GM18517 (cell line): Measurements from ENCODE around the gene SRGAP1.
A peak's percentile ranks its signal among the peaks of the same experiment; 100 is the strongest.
"Not testable (repeated sequence)": the region's sequence is repeated elsewhere in the genome, so short reads cannot be mapped to it uniquely, and the experiment has no call there.

ENCODE experiments used
- ATAC-seq: cut with Tn5 transposase; IDR thresholded peaks from one replicate; pipeline ENCODE4 v1.9.1; 2021; ENCODE audit warnings: mild to moderate bottlenecking, moderate library complexity; ENCODE audit not compliant: unreplicated experiment

SRGAP1 gene

DNA sequence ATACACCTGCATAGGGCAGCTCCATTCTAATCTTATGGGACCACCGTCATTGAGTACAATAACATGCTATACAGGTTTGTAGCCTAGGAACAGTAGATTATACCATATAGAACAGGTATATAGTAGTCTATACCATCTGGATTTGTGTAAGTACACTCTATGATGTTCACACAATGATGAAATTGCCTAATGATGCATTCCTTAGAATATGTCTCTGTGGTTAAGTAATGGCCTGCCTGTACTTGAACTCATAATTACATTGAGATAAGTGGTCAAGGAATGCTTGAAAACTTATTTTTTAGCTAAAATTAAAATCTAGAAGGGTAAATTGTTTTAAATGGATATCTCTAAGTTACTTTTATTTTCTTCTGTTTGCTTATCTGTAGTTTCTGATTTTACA lies 152.7 kb downstream of the SRGAP1 start:
- no peak for ATAC-seq

DNA sequence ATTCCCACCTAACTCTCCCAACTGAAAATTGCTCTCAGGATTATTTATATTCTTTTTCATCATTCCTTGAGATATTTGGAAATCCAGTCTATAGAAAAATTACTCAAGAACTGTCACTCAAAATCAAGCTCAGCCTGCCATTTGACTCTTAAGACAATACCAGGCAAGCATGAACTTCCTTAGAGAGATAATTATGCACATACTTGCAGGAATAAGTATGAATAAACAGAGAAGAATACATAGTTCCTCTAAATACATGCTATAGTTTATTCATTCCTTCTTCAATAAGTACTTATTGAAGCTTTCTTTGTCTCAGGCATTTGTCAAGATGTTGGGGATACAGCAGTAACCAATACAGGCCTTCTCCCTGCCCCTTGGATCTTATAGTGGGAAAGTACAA lies 154.1 kb downstream of the SRGAP1 start:
- ATAC-seq: no peak

DNA sequence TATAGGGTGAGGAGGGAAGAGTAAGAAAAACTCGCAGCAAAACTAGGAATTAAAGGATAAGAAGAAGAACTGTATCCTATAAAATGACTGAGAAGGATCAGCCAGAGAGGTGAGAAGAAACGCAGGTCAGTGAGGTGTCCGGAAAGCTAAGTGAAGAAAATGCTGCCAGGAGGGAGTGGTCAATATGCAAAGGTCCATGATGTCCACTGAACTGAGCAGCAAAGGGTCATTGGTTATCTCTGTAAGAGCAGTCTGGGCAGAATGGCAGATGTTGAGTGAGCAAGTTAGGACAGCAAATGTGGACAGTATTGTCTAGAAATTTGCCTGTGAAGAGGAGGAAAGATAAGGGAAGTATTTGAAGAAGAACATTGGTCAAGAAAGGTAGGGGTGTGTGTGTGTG lies 155.4 kb downstream of the SRGAP1 start:
- no peak for ATAC-seq

DNA sequence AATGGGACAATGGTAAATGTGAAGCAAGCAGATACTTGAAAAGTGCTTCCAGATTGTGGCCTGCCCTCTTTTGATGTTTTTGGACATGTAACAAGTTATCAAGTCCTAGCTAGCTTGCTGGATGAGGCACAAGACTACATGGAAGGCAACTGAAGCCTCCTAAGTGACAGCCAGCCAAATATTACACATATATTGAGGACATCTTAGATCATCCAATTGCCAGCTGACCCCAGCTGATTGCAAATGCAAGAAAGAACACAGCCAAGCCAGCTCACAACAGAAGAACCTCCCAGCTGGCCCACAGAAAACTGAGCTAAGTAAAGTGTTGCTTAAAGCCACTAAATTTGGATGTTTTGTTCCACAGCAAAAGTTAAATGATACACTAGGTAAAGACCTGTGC lies 156.9 kb downstream of the SRGAP1 start:
- ATAC-seq: no peak

DNA sequence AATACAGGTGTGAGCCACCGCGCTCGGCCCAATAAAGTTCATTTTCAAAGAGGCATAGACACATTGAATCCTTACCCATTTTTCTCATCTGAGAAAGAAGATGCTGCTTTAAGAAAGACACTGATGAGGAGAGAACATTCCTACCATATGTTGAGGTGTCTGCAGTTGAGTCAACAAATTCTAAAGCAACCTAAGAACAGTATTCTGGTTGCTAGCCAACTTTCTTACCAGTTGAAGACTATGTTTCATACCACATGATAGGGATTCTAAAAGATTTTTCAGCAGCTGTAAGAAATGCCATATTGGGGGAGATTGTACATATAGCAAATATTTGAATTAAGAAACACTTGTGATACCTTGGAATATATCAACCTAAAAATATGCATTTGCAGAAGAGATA lies 160.1 kb downstream of the SRGAP1 start:
- ATAC-seq: no peak

DNA sequence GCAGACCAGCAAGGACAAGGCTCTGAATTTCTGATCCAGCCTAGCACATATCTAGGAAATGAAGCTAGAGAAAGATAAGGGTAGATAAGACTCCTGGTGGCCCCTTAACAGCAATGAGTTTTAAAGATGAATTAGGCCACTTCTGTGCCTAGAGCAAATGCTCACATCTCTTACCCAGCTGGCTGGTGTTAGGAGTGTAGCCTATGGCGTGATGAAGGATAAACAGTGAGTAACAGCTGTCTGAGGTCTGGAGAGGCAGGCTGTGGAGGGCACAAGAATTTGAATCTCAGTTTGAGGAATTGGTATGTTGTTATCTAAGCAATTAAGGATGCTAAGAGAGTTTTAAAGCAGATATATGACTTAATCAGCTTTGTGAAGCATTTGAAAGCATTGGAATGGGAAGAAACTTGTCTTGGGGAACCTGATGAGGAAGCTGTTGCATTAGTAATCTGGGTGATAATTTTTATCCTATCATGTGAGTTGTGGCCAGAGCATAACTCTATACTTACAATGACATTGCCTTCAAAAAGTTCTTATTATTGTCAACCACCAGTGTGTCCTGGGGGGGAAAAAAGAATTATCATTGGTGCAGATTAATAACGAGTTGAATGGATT lies 161.8 kb downstream of the SRGAP1 start:
- ATAC-seq: no peak

DNA sequence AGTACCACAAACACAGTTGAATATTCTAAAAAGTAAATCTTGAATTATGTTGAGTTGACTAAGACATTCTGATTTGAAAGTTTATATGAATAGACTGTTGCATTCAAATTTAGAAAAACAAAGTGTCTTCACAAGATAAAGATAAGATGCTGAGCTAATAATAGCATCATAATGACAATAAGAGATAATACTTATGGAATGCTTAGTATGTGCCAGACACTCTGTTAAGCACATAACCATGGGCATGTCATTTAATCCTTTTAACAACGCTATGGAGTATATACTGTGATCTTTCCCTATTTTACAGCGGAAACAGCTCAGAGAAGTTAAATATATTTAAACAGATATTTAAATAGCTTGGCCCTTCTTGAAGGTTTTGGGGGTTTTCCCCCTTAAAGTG lies 163.4 kb downstream of the SRGAP1 start:
- no peak for ATAC-seq

DNA sequence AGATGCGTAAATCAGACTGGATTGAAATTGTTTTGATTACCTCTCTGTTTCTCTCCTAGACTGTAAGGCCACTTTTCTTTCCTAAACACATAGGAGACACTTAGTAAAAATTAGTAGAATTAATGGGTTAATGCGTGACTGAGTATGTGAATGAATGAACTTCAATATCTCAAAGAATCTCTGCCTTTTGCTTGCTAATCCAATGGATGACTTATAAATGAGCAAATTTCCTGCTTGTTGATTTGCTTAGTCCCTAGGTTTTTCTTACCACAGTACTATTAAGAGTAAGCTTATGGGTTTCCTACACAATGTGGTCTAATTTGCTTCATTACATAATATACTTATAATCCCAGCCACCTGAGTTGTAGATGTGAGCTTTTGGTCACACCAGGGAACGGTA lies 164.1 kb downstream of the SRGAP1 start:
- no peak for ATAC-seq

DNA sequence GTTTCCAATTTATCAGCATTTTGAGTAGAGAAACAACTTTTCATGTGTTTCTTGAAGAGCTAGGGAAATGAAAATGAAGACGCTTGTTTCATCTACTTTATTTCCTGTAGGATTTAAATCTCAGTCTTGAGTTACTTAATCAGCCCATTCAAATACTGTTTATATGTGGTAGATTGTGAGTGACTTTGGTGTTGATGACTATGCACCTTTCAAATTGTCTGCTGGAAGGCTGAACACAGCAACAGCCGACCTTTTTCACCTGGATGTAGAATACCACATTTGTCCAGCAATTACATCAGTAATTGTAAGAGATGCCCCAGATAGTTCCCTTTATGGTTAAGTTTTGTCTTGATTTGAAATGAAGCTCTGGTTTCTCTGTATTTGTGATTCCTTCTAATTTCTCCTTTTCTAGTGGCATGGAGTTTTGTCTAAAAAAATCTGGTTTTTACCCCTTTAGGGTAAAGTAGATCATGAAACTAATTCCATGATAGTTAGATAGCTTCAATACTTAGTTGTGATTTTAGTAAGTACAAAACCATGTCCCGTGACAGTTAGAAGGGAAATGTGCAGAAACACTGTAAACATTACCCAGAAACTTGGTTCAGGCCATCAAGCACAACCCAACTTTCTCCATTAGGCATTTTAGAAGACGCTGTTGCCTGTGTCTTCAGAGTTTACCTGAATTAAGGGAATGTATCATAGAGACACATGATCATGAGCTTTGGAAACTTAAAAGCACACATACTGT lies 165.0 kb downstream of the SRGAP1 start:
- ATAC-seq: peak; percentile 46

DNA sequence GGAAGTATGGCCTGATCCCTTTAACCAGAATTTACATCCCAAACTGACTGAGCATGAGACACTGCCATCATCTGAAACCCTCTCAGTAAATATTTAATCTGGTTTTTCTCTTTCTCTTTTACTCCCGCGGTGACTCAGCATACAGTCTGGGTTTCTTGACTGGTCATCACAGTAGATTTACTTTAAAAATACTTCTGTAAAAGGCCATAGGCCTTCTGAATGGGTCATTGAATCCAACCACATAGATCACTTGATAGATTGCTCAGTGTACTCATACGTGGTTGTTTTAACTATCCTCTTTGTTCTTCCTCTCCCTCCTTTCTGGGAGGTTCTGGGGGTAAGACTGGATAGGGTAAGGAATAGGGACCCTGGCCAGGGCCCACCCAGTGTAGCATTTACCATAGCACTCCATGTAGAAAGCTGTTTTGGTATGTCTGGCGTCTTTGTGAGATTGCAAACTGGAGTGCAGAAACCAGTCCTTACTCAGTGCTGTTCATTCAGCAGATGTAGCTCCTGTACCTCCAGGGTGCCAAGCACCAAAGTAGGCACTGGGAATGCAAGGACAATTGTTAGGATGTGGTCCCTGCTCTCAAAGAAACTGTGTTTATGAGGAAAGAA lies 165.7 kb downstream of the SRGAP1 start:
- peak; percentile 90 for ATAC-seq

DNA sequence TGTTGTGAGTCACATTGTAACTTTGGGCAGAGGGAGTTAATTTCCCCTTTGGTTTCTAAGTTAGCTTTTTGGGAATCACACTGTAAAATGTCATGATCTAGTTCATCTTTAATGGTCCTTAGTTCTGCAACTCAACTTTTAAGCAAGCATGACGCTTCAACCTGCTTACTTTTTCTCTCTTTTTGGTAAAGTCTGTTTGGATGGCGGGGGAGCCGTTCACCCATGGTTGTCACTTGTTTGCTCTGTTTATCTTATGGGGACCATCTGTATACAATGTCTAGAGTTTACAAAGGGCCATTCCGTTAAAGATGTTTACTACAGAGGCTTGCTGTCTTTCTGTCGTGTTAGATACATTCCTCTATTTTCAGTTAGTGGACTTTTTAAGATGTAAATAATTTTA lies 172.0 kb downstream of the SRGAP1 start:
- no peak for ATAC-seq

DNA sequence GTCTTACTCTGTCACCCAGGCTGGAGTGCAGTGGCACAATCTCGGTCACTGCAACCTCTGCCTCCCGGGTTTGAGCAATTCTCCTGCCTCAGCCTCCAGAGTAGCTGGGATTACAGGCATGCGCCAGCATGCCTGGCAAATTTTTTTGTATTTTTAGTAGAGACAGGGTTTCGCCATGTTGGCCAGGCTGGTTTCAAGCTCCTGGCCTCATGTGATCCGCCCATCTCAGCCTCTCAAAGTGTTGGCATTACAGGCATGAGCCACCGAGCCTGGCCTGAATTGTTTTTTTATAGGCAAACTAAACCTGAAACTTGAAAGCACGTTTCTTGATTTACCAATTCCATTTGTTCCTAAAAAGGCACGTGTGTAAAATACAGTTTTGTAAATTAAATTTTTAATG lies 173.6 kb downstream of the SRGAP1 start:
- ATAC-seq: not testable (repeated sequence)

DNA sequence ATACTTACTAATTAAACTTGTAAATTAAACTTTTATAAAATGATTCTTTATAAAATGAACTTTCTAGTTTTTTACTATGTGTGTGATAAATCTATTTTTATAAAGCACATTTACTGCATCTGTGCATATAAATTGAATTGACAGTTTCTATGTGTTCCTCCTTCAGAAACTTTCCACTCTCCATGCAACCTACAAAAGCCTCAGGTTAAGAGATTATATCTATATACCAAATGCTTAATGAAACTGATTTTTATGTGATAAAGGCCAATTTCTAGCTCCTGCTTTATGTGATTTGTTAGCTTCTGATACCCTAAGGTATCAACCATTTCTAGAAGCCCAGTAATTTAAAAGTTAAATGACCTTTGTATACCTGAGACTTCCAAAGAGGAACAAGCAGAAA lies 174.0 kb downstream of the SRGAP1 start:
- no peak for ATAC-seq

DNA sequence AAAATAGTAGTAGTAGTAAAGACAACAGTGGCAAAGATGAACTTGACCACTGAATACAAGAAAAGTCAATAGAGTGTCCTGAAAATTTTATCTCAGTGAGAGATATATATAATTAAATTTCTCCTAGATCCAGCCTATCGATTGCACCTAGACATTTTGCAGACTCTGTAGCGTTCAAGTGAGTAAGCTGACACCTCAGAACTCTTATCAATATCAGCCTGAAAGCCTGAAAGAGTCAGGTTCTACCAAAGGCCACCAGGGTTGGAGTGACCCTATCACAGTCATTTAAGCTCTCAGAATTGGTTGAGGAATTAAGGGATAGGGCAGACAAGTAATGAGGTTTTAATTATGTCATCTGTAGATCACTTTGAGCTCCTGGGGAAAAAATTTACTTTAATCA lies 174.6 kb downstream of the SRGAP1 start:
- ATAC-seq: no peak

DNA sequence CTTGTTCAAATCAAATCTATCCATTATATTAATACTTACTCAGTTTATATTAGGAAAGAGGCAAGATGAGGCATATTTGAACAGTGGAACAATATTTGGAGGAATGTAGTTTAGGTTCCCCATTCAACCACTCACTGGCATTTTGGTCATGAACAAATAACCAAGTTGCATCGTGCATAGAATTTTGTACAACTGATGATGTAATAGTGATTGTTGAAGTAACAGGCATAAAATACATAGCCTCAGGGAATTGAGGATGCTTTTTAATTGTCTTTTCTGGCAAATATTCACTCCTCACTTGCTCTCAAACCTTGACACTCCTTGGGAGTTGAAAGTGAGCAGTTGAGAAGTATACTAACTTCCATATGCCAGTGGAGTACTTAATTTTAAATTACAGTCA lies 175.2 kb downstream of the SRGAP1 start:
- no peak for ATAC-seq

DNA sequence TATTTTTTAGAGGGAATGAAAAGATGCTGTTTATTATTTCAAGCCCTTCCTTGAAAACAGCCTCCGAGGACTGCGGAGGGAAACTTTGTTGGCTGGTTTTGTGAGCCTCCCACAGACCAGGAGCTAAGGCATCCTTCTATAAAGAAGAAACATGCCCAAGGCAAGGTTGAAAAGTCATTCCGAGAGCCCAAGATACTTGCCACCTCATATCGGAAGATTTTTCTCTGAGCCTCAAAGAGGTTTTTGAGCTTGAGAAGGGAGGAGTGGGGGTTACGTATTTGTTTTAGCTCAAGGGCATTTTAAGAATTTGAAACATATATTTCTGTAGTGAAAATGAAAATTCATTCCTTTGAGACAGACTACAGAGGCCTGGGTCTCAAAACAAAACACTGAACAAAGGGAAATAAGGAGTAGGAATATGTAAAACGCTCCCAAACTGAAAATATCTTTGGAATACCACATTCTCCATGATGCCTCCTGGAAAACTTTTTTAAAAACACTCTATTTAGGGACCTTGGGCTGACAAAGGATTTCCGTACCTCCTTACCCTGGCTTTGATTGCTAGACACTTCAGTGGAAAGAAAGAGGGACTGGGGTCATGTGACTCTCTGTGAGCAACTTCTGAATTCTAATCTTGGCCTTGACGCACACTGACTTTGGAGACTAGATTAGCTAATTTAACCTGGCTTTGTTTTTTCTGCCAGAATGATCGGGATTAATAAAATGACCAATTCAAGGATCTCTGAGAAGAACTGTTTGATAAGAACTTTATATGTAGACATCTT lies 180.9 kb downstream of the SRGAP1 start:
- no peak for ATAC-seq

DNA sequence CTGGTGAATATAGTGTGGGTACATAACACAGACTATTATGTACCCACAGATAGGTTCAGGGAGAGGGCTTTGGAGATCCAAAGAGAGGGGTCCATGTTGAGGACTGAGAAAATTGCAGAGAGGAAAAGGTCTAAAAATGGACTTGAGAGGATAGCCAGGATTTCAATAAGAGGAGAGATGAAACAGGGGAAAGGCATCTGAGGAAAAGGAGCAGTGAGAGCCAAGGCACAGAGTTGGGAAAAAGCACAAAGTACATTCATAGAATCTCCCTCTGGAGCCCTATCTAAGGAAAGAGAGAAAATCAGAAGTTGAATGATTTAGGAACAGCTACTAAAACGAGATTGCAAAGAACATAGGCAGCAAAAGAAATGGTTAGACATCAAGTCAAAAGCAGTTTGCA lies 182.8 kb downstream of the SRGAP1 start:
- ATAC-seq: no peak

DNA sequence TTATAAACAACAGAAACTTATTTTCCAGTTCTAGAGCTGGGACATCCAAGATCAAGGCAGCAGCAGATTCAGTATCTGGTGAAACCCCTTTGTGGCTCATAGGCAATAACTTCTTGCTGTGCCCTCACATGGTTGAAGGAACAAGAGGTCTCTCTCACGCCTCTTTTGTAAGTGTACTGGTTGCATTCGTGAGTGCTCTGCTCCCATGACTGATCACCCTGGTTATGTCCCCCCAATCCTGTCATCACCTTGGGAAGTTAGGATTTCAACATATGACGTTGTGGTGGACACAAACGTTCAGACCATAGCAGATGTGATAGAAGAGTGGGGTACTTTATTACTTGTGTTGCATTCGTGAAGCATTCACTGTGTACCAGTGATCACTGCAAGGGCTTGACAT lies 184.0 kb downstream of the SRGAP1 start:
- no peak for ATAC-seq

DNA sequence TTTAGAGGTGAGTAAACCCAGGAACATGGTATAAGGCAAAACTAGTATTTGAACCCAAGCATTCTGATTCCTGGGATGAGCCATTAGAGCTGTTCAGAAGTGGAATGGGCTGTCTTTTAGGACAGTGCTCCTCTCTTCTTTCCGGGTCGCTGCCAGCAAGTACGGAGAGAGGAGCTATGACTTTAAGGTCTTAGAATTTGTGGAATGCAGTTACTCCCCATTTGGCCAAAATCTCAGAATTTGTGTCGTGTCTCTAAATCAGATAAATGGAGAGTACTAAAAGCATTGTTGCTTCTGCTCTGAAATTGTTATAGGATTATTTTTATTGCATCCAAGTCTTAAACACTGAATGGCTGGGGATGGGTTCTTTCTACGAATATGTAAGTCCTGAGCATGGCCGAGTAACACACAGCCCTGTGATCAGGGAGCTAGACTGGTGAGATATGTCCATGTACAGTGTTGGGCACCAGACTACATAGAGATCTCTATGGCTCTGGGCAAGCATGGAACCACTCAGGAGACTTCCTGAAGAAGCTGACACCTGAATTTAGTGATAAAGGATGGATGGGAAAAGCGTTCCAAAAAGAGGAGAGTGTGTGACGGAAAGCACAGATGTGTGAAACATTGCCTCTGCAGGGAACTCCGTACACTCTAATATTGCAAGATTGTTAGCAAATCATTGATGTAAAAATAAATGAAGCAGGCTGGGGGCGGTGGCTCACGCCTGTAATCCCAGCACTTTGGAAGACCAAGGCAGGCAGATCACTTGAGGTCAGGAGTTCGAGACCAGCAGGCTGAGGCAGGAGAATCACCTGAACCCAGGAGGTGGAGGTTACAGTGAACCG lies 184.7 kb downstream of the SRGAP1 start:
- ATAC-seq: no peak

DNA sequence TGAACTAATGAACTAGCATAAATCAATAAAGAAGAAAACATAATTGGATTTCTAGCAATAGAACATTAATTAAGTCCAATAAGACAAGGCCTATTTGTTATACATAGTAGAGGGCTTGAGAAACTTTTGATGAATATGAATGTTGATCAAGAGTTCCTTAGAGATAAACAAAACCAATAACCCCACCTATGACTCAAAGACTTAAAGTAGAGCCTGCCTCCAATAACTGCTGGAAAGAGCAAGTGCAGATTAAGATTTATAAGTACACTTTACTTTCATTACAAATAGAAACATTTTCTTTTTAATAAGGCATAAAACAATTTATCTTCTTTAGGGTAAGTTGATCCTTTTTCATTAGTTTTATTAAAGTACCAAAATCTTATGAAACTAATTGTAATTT lies 185.7 kb downstream of the SRGAP1 start:
- no peak for ATAC-seq

DNA sequence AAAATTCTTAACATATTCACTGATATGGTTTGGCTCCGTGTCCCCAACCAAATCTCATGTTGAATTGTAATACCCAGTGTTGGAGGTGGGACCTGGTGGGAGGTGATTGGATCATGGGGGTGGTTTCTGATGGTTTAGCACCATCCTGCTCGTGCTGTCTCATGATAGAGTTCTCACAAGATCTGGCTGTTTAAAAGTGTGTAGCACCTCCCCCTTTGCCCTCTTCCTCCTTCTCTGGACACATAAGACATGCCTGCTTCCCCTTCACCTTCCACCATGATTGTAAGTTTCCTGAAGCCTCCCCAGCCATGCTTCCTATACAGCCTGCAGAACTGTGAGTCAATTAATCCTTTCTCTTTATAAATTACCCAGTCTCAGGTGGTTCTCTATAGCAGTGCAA lies 189.6 kb downstream of the SRGAP1 start:
- ATAC-seq: not testable (repeated sequence)
